Regular cardiac myocyte (primary cell): ENCODE data around the gene NUMB. TPM values are rescaled to one million over a fixed set of nuclear protein-coding genes. Genes with fewer than 3 reads are reported as not detected.

ENCODE experiments used
- total RNA-seq: library from RNA; depleted of rRNA; stranded (reverse); fragments of >200 nt; gene quantifications from 2 replicates; pipeline ENCODE4 v1.2.3, GENCODE V29; 2014

The NUMB gene
- 29.3 and 46.4 TPM in 2 replicates for total RNA-seq

GRCh38 chr14:73458183-73458976 is at the start of gene NUMB:
Gene NUMB, minus strand, starts transcription at chr14:73458546. Its CDS starts 102,795 bp downstream, at chr14:73355751.

GRCh38 chr14:73237219-73237785 is 221.0 kb downstream of the NUMB start, which contains the start of gene PAPLN:
Gene PAPLN, plus strand, starts transcription at chr14:73237506. Its CDS starts 2,273 bp downstream, at chr14:73239779.

Other genes starting within 250 kb of the NUMB start
- gene PAPLN, start 221.0 kb downstream of the NUMB start, total RNA-seq = 1.3 and 6.5 TPM in 2 replicates
- 13.8 and 25.1 TPM in 2 replicates for gene RIOX1, start 32.4 kb upstream of the NUMB start, total RNA-seq
- 1.7 and 4.5 TPM in 2 replicates for gene ACOT1, start 78.6 kb upstream of the NUMB start, total RNA-seq
- gene HEATR4, start 100.4 kb upstream of the NUMB start, total RNA-seq = 0.19 and 0.28 TPM in 2 replicates
- 23.8 and 30.2 TPM in 2 replicates for gene ACOT2, start 110.7 kb upstream of the NUMB start, total RNA-seq
- 0.77 and 1.4 TPM in 2 replicates for gene ACOT4, start 133.3 kb upstream of the NUMB start, total RNA-seq
- gene ACOT6, start 154.0 kb upstream of the NUMB start, total RNA-seq = 0.28 TPM in 1 of 2 replicates, not detected in the other
- 7.5 and 11.0 TPM in 2 replicates for gene DNAL1, start 186.4 kb upstream of the NUMB start, total RNA-seq